GM19455 (cell line): ENCODE results near the gene LPP.
"Not testable (repeated sequence)": the region's sequence is repeated elsewhere in the genome, so short reads cannot be mapped to it uniquely, and the experiment has no call there.

ENCODE experiments used
- ATAC-seq: cut with Tn5 transposase; IDR thresholded peaks from one replicate; pipeline ENCODE4 v1.9.1; 2021; ENCODE audit not compliant: unreplicated experiment

LPP gene

GRCh38 chr3:188690064-188690463 is 536.1 kb downstream of the LPP start:
- ATAC-seq: no peak

- no peak for ATAC-seq
Measured at GRCh38 chr3:188691004-188691403, 537.0 kb downstream of the LPP start.

- ATAC-seq: no peak
Measured at GRCh38 chr3:188691665-188692064, 537.7 kb downstream of the LPP start.

- no peak for ATAC-seq
Measured at GRCh38 chr3:188692700-188693099, 538.7 kb downstream of the LPP start.

GRCh38 chr3:188693435-188693834 is 539.5 kb downstream of the LPP start:
- no peak for ATAC-seq

GRCh38 chr3:188695241-188695640 is 541.3 kb downstream of the LPP start:
- ATAC-seq: no peak

- peak; percentile 62 for ATAC-seq
Measured at GRCh38 chr3:188697127-188697526, 543.2 kb downstream of the LPP start.

- ATAC-seq: no peak
Measured at GRCh38 chr3:188698436-188698835, 544.5 kb downstream of the LPP start.

GRCh38 chr3:188700501-188700900 is 546.5 kb downstream of the LPP start:
- no peak for ATAC-seq

GRCh38 chr3:188700918-188701317 is 547.0 kb downstream of the LPP start:
- no peak for ATAC-seq

- ATAC-seq: no peak
Measured at GRCh38 chr3:188701485-188701969, 547.6 kb downstream of the LPP start.

- not testable (repeated sequence) for ATAC-seq
Measured at GRCh38 chr3:188702028-188702427, 548.1 kb downstream of the LPP start.

GRCh38 chr3:188706176-188706575 is 552.2 kb downstream of the LPP start:
- no peak for ATAC-seq

- ATAC-seq: no peak
Measured at GRCh38 chr3:188706599-188706998, 552.6 kb downstream of the LPP start.

- no peak for ATAC-seq
Measured at GRCh38 chr3:188707381-188708288, 553.7 kb downstream of the LPP start.

GRCh38 chr3:188711881-188712247 is 557.9 kb downstream of the LPP start:
- no peak for ATAC-seq

GRCh38 chr3:188712248-188712924 is 558.4 kb downstream of the LPP start:
- no peak for ATAC-seq

- ATAC-seq: no peak
Measured at GRCh38 chr3:188712991-188713390, 559.0 kb downstream of the LPP start.

GRCh38 chr3:188719545-188719944 is 565.6 kb downstream of the LPP start:
- ATAC-seq: no peak

GRCh38 chr3:188720215-188720614 is 566.3 kb downstream of the LPP start:
- no peak for ATAC-seq

- ATAC-seq: no peak
Measured at GRCh38 chr3:188720636-188721035, 566.7 kb downstream of the LPP start.

GRCh38 chr3:188721312-188721711 is 567.4 kb downstream of the LPP start:
- no peak for ATAC-seq
